ENCODE measurements around the gene CR1. TPM values are rescaled to one million over a fixed set of nuclear protein-coding genes. Genes with fewer than 3 reads are reported as not detected.

CR1 gene
- total RNA-seq, 2 experiments from 2014 or later, result not detected

GRCh38 chr1:207462535-207462934 lies 33.4 kb upstream of the CR1 start:
- intact Hi-C loops (cut with micrococcal nuclease; ENCODE audit: unreplicated experiment), result no loop called here
- Histone ChIP-seq H3K79me2 (ENCODE audit: insufficient read depth, low read depth, low read length) (no peaks in the 10 kb centered on the region), H3K4me3 (ENCODE audit: low read depth, low read length, poor library complexity, severe bottlenecking) (no peak overlapping the region), H3K4me2 (ENCODE audit: low read length) (no peak overlapping the region), H3K4me1 (ENCODE audit: insufficient read depth, low read length, poor library complexity, severe bottlenecking) (peaks cover 29% of the 10 kb centered on the region), H2AFZ (ENCODE audit: low read length) (no peak overlapping the region), H3K9me3 (ENCODE audit: low read length) (no peaks in the 10 kb centered on the region), H3K9me2 (ENCODE audit: insufficient read depth, low read length) (no peaks in the 10 kb centered on the region), H4K20me1 (ENCODE audit: insufficient read depth, low read length) (no peaks in the 10 kb centered on the region), H3K36me3 (ENCODE audit: insufficient read depth, low read length) (no peaks in the 10 kb centered on the region), H3K27ac (ENCODE audit: low read depth, low read length, poor library complexity, severe bottlenecking) (no peak overlapping the region)
- POLR2A ChIA-PET, result interaction anchor here (1.0 kb wide), 2 partner anchors 27 to 383 kb away, joined by 3 read pairs; no protein-coding TSS in a partner anchor
- no TSS peak for BruUV-seq (replicated peaks)
- no peak for DNase-seq (ENCODE audit: low spot score)
- CTCF ChIA-PET (ENCODE audit: unreplicated experiment), result no interaction called here
- no peak for TF ChIP-seq EZH2phosphoT487 (IDR thresholded peaks at IDR 0.05; ENCODE audit: borderline replicate concordance, low read depth, low read length)
- TF ChIP-seq, protein P1, sequence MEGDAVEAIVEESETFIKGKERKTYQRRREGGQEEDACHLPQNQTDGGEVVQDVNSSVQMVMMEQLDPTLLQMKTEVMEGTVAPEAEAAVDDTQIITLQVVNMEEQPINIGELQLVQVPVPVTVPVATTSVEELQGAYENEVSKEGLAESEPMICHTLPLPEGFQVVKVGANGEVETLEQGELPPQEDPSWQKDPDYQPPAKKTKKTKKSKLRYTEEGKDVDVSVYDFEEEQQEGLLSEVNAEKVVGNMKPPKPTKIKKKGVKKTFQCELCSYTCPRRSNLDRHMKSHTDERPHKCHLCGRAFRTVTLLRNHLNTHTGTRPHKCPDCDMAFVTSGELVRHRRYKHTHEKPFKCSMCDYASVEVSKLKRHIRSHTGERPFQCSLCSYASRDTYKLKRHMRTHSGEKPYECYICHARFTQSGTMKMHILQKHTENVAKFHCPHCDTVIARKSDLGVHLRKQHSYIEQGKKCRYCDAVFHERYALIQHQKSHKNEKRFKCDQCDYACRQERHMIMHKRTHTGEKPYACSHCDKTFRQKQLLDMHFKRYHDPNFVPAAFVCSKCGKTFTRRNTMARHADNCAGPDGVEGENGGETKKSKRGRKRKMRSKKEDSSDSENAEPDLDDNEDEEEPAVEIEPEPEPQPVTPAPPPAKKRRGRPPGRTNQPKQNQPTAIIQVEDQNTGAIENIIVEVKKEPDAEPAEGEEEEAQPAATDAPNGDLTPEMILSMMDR (conservative IDR thresholded peaks at IDR 0.05; ENCODE audit: low read length), result no peak

- intact Hi-C loops (cut with micrococcal nuclease; ENCODE audit: unreplicated experiment), result no loop called here
These were observed 32.9 kb upstream of the CR1 start for GRCh38 chr1:207463021-207463420.

DNA sequence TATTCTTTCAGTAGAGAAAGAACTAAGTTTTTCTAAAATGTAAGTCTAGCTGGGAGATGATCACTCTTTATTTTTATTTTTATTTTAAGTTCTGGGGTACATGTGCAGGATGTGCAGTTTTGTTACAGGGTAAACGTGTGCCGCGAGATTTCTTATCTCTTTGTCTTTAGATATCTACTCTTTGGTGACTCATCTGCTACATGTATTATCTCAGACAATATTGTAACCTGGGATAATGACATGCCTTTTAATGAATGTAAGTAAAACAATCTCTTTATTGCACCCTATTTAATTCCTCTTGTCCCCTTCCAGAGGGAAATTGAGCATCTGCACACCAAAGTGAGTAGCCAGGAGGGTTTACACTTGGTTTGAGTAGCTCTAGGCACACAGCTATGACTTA lies 32.4 kb upstream of the CR1 start:
- Histone ChIP-seq H2AFZ (ENCODE audit: low read length) (no peak overlapping the region), H3K79me2 (ENCODE audit: insufficient read depth, low read depth, low read length) (no peaks in the 10 kb centered on the region), H4K20me1 (ENCODE audit: insufficient read depth, low read length) (no peaks in the 10 kb centered on the region), H3K4me1 (ENCODE audit: insufficient read depth, low read length, poor library complexity, severe bottlenecking) (peaks cover 22% of the 10 kb centered on the region), H3K36me3 (ENCODE audit: insufficient read depth, low read length) (no peaks in the 10 kb centered on the region), H3K9me3 (ENCODE audit: low read length) (no peaks in the 10 kb centered on the region), H3K9me2 (ENCODE audit: insufficient read depth, low read length) (no peaks in the 10 kb centered on the region), H3K4me2 (ENCODE audit: low read length) (no peak overlapping the region), H3K27ac (ENCODE audit: low read depth, low read length, poor library complexity, severe bottlenecking) (no peak overlapping the region), H3K4me3 (ENCODE audit: low read depth, low read length, poor library complexity, severe bottlenecking) (no peak overlapping the region)
- no TSS peak for BruUV-seq (replicated peaks)
- TF ChIP-seq EZH2phosphoT487 (IDR thresholded peaks at IDR 0.05; ENCODE audit: borderline replicate concordance, low read depth, low read length), result no peak
- TF ChIP-seq, protein P1 (conservative IDR thresholded peaks at IDR 0.05; ENCODE audit: low read length), result no peak
- POLR2A ChIA-PET, result interaction anchor here (0.7 to 1.3 kb wide), 2 partner anchors 10 to 626 kb away, joined by 3 read pairs; no protein-coding TSS in a partner anchor
- no peak for DNase-seq (ENCODE audit: low spot score)
- CTCF ChIA-PET (ENCODE audit: unreplicated experiment), result no interaction called here
- intact Hi-C loops (cut with micrococcal nuclease; ENCODE audit: unreplicated experiment), result no loop called here

More at GRCh38 chr1:207463021-207463420, 32.9 kb upstream of the CR1 start:
- CTCF ChIA-PET (ENCODE audit: unreplicated experiment), result no interaction called here
- no peak overlapping the region for H3K27ac ChIP-seq (ENCODE audit: low read depth, low read length, poor library complexity, severe bottlenecking)
- peaks cover 27% of the 10 kb centered on the region for H3K4me1 ChIP-seq (ENCODE audit: insufficient read depth, low read length, poor library complexity, severe bottlenecking)
- POLR2A ChIA-PET, result no interaction called here
- H3K79me2 ChIP-seq (ENCODE audit: insufficient read depth, low read depth, low read length), result no peaks in the 10 kb centered on the region
- H3K9me2 ChIP-seq (ENCODE audit: insufficient read depth, low read length), result no peaks in the 10 kb centered on the region
- H3K4me3 ChIP-seq (ENCODE audit: low read depth, low read length, poor library complexity, severe bottlenecking), result no peak overlapping the region
- no peak overlapping the region for H2AFZ ChIP-seq (ENCODE audit: low read length)
- H4K20me1 ChIP-seq (ENCODE audit: insufficient read depth, low read length), result no peaks in the 10 kb centered on the region
- H3K9me3 ChIP-seq (ENCODE audit: low read length), result no peaks in the 10 kb centered on the region
- no TSS peak for BruUV-seq (replicated peaks)
- DNase-seq (ENCODE audit: low spot score), result no peak
- no peak overlapping the region for H3K4me2 ChIP-seq (ENCODE audit: low read length)
- no peaks in the 10 kb centered on the region for H3K36me3 ChIP-seq (ENCODE audit: insufficient read depth, low read length)
- TF ChIP-seq, protein P1 (conservative IDR thresholded peaks at IDR 0.05; ENCODE audit: low read length), result no peak
- TF ChIP-seq EZH2phosphoT487 (IDR thresholded peaks at IDR 0.05; ENCODE audit: borderline replicate concordance, low read depth, low read length), result no peak

Data from OCI-LY7 (cell line).